ENCODE measurements around the gene FREM2.

Gene FREM2

DNA sequence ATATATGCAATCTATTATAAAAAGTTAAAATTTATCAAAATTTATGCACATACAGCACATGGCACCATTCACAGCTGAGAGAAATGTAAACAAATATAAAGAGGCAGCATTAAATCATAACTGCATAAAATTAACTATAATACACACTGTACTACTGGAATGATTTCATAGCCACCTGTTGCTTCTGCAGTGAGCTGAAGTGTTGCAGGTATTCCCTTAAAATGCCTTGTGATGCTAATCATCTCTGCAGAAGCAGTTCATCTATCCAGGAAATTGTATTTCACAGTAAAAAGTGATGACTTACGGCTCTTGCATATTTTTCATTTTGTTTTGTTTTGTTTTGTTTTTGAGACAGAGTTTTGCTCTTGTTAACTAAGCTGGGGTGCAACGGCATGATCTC lies 221.7 kb downstream of the FREM2 start:
- DNase-seq: no peak

DNA sequence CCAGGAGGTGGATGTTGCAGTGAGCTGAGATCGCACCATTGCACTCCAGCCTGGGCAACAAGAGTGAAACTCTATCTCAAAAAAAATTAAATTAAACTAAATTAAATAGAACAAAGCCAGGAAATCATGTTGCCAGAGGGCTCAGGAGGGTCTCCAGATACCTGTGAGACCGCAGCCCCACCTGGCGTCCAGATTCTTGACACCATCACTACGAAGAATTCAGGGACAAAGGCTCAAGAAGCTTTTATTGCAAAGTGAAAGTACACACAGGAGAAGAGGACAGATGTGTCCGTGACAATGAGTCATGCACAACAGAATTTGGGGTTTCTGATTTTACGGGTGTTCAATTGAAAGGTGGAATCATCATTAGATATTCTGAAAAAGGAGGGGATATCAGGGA lies 227.2 kb downstream of the FREM2 start:
- DNase-seq: no peak

DNA sequence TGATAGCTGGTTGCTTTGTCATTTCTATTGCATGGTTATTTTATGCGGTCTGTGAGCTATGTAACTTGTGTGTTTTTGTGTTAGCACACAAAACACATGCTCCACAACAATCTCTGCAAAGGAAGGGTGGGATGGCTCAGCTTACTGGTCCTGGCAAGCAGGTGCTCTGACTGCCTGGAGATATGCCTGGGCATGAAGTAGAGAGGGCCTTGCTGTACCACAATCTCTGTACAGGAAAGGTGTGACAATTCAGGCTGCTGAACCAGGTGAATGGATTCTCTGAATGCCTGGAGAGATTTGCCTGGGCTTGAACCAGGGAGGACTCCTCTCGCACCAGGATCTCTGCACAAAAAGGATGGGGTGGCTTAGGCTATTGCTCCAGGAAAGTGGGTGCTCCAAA lies 234.2 kb downstream of the FREM2 start:
- DNase-seq: no peak

DNA sequence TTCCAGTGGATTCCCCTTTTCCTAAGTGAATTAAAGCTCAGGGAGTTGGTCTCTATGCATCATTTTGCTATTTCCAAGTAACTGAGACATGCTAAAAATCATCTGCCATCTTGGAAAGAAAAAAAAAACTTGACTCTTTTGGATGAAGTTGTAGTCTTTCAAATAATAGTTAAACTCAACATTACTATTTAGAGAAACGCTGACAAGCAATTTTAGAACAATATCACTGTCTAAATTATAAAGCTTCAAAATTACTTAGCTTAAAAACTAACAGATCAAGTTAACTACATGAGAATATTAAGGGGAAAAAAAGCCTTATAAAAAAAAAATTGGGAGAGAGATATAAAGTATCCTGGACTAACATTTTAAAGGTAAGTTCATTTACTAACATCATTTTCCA lies 235.3 kb downstream of the FREM2 start:
- no peak for DNase-seq

DNA sequence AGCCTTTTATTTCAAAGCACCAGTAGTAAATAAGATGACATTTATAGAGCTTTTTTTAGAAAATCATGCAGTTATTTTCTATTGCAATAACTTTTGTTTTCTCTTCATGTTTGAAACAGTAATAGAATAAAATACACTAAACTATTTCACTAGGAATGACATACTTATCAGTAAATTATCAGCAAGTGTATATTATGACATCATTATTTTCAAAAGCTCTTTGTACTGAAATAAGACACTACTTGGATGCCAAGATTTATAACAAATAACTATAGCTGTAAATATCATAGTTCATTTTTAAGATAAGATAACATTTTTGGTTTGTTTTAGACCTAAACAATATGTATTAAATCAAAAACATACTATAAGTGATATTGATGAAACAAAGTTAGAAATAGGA lies 246.9 kb downstream of the FREM2 start:
- no peak for DNase-seq

Measured in activated CD8-positive, alpha-beta memory T cell treated with anti-CD3 and anti-CD28 coated beads, Interleukin-2, amount 50 U/mL, for 48 hours (primary cell).